WTC11 (cell line): ENCODE results near the gene SEPTIN10. TPM values are rescaled to one million over a fixed set of nuclear protein-coding genes. Genes with fewer than 3 reads are reported as not detected.

Source experiments
- ATAC-seq: fragments of 200-7000 bp; cut with Tn5 transposase; 2 replicates; pipeline ENCODE4 v1.10.0; 2021; ENCODE audit warnings: mild to moderate bottlenecking, moderate library complexity
- CTCF ChIA-PET: fragments of 300-600 bp; sonication (Branson Sonifier 250); formaldehyde crosslinking; loops from one replicate; lab custom pipeline; 2021; ENCODE audit warnings: antibody characterized with exemption; lab: Charles Lee
- POLR2A ChIA-PET: fragments of 350-600 bp; sonication (Branson Sonifier 250); formaldehyde crosslinking; loops from one replicate; lab custom pipeline; 2021; ENCODE audit warnings: antibody characterized with exemption; lab: Charles Lee
- DNase-seq: peaks from one replicate; pipeline ENCODE4 v3.0.0; 2021; ENCODE audit warnings: low spot score
- H3K27ac Mint-ChIP-seq: 2 replicates; pipeline ENCODE4 v1.8.0; 2021; ENCODE audit warnings: mixed read lengths
- H3K27me3 Mint-ChIP-seq: 2 replicates; pipeline ENCODE4 v1.8.0; 2021; ENCODE audit warnings: low read depth, mild to moderate bottlenecking, moderate library complexity, mixed read lengths
- H3K36me3 Mint-ChIP-seq: 2 replicates; pipeline ENCODE4 v1.8.0; 2021; ENCODE audit warnings: mixed read lengths
- H3K4me1 Mint-ChIP-seq: 2 replicates; pipeline ENCODE4 v1.8.0; 2022; ENCODE audit warnings: mixed read lengths
- H3K4me3 Mint-ChIP-seq: 2 replicates; pipeline ENCODE4 v1.8.0; 2021; ENCODE audit warnings: mild to moderate bottlenecking, moderate library complexity, mixed read lengths
- H3K9me3 Mint-ChIP-seq: 2 replicates; pipeline ENCODE4 v1.8.0; 2021; ENCODE audit warnings: mixed read lengths
- CBFB ChIP-seq: sonication (generic); formaldehyde crosslinking; IDR thresholded peaks from 2 replicates; pipeline ENCODE4 v1.8.1; 2022; ENCODE audit warnings: mild to moderate bottlenecking, low read depth, missing genetic modification reagents
- CREM ChIP-seq: sonication (generic); formaldehyde crosslinking; IDR thresholded peaks from 2 replicates; pipeline ENCODE4 v1.8.1; 2022; ENCODE audit warnings: mild to moderate bottlenecking, missing genetic modification reagents, moderate library complexity
- E2F1 ChIP-seq: sonication (generic); formaldehyde crosslinking; IDR thresholded peaks from 2 replicates; pipeline ENCODE4 v1.8.0; 2022; ENCODE audit warnings: mild to moderate bottlenecking, missing genetic modification reagents
- E2F5 ChIP-seq: sonication (generic); formaldehyde crosslinking; IDR thresholded peaks from 2 replicates; pipeline ENCODE4 v1.8.1; 2022; ENCODE audit warnings: mild to moderate bottlenecking, moderate library complexity, missing genetic modification reagents
- EMX1 ChIP-seq: fragments of 250-450 bp; sonication (Bioruptor Pico); IDR thresholded peaks from 2 replicates; pipeline ENCODE4 v1.8.0; 2021; ENCODE audit warnings: mild to moderate bottlenecking
- ETV6 ChIP-seq: sonication (generic); formaldehyde crosslinking; IDR thresholded peaks from 2 replicates; pipeline ENCODE4 v1.8.1; 2022; ENCODE audit warnings: mild to moderate bottlenecking, missing genetic modification reagents
- GTF2I ChIP-seq: fragments of 250-450 bp; sonication (Bioruptor Pico); conservative IDR thresholded peaks from 2 replicates; pipeline ENCODE4 v1.4.0; 2021; ENCODE audit warnings: mild to moderate bottlenecking
- JAZF1 ChIP-seq: fragments of 250-450 bp; sonication (Bioruptor Pico); IDR thresholded peaks from 2 replicates; pipeline ENCODE4 v1.9.0; 2021; ENCODE audit warnings: moderate library complexity, mild to moderate bottlenecking, inconsistent platforms
- JUN ChIP-seq: sonication (generic); formaldehyde crosslinking; IDR thresholded peaks from 2 replicates; pipeline ENCODE4 v1.8.0; 2023; ENCODE audit warnings: mild to moderate bottlenecking, missing genetic modification reagents
- MLX ChIP-seq: sonication (generic); formaldehyde crosslinking; IDR thresholded peaks from 2 replicates; pipeline ENCODE4 v1.8.1; 2023; ENCODE audit warnings: mild to moderate bottlenecking, missing genetic modification reagents, moderate library complexity
- NFYB ChIP-seq: sonication (generic); formaldehyde crosslinking; conservative IDR thresholded peaks from 2 replicates; pipeline ENCODE4 v1.8.0; 2022; ENCODE audit warnings: low read depth, missing genetic modification reagents
- TP53 ChIP-seq: sonication (generic); formaldehyde crosslinking; IDR thresholded peaks from 2 replicates; pipeline ENCODE4 v1.8.1; 2023; ENCODE audit warnings: mild to moderate bottlenecking, missing genetic modification reagents
- ZBTB21 ChIP-seq: sonication (generic); formaldehyde crosslinking; IDR thresholded peaks from 2 replicates; pipeline ENCODE4 v1.8.1; 2023; ENCODE audit warnings: mild to moderate bottlenecking, missing genetic modification reagents, borderline replicate concordance
- ZNF263 ChIP-seq: sonication (generic); formaldehyde crosslinking; IDR thresholded peaks from 2 replicates; pipeline ENCODE4 v1.8.1; 2022; ENCODE audit warnings: low read depth, mild to moderate bottlenecking, moderate library complexity, missing genetic modification reagents
- ZNF416 ChIP-seq: fragments of 250-450 bp; sonication (Bioruptor Pico); IDR thresholded peaks from 2 replicates; pipeline ENCODE4 v1.9.0; 2021; ENCODE audit warnings: mild to moderate bottlenecking, inconsistent platforms
- ZNF423 ChIP-seq: fragments of 250-450 bp; sonication (Bioruptor Pico); IDR thresholded peaks from 2 replicates; pipeline ENCODE4 v2.1.2; 2022; ENCODE audit warnings: mild to moderate bottlenecking, moderate library complexity
- total RNA-seq: library from RNA; stranded (reverse); gene quantifications from 3 replicates; pipeline ENCODE4 v1.2.3, GENCODE V29; 2021
- TF ChIP-seq, protein P1 (sequence below): fragments of 250-450 bp; sonication (Bioruptor Pico); conservative IDR thresholded peaks from 2 replicates; pipeline ENCODE4 v1.9.0; 2021; ENCODE audit warnings: mild to moderate bottlenecking
- TF ChIP-seq, protein P2 (sequence below): sonication (generic); formaldehyde crosslinking; conservative IDR thresholded peaks from 2 replicates; pipeline ENCODE4 v1.8.1; 2023; ENCODE audit warnings: mild to moderate bottlenecking, low read depth, missing genetic modification reagents, moderate library complexity
- TF ChIP-seq, protein P3 (sequence below): fragments of 200-600 bp; IDR thresholded peaks from 2 replicates; pipeline ENCODE4 v1.8.0; 2022; ENCODE audit warnings: antibody characterized with exemption

The SEPTIN10 gene
- total RNA-seq, 1 experiment from 2014 or later = 86.8 TPM

GRCh38 chr2:109507217-109507616, 106.5 kb downstream of the SEPTIN10 start:
- peaks cover 17% of the 10 kb centered on the region for H3K9me3 Mint-ChIP-seq
- CTCF ChIA-PET = no interaction called here
- 0 out of 2 replicates have a peak, but pooled peaks cover 5% of the 10 kb centered on the region for H3K4me1 Mint-ChIP-seq
- H3K36me3 Mint-ChIP-seq = no peaks in the 10 kb centered on the region
- POLR2A ChIA-PET = no interaction called here
- TF ChIP-seq CREM (CRISPR knock-in tag) (no peak), E2F5 (CRISPR knock-in tag) (no peak), JAZF1 (CRISPR knock-in tag) (no peak), E2F1 (CRISPR knock-in tag) (no peak), ZNF416 (no peak), TP53 (CRISPR knock-in tag) (no peak), ZBTB21 (CRISPR knock-in tag) (no peak), ETV6 (CRISPR knock-in tag) (no peak), NFYB (CRISPR knock-in tag) (no peak), CBFB (CRISPR knock-in tag) (no peak), ZNF423 (no peak), GTF2I (CRISPR knock-in tag) (no peak), MLX (no peak), JUN (CRISPR knock-in tag) (no peak), ZNF263 (no peak), EMX1 (CRISPR knock-in tag) (no peak)
- TF ChIP-seq, protein P1, sequence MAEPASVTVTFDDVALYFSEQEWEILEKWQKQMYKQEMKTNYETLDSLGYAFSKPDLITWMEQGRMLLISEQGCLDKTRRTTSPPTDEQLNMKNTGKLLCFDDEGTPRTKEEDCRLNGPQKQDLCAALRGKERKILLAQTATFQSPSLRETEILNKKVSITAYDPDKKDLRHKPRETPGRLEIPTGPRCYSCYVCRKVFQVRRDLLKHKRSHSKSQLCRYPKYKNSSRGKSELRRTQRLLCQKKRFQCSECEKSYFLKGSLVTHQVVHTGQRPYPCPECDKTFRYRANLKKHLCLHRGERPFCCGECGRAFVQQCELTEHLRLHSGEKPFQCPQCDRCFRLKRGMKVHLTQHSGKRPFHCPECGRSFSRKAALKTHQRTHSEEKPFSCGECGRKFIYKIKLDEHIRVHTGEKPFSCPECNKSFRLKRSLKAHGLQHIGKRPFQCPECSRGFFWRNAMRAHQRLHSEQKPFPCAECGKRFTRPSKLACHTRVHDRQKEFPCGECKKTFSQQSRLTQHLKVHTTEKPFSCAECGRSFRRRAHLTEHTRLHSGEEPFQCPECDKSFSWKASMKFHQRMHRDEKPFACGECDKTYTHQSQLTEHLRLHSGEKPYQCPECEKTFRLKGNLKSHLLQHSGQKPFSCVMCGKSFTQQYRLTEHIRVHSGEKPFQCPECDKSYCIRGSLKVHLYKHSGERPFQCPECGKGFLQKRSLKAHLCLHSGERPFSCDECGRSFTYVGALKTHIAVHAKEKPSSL (CRISPR knock-in tag) = no peak
- TF ChIP-seq, protein P2, sequence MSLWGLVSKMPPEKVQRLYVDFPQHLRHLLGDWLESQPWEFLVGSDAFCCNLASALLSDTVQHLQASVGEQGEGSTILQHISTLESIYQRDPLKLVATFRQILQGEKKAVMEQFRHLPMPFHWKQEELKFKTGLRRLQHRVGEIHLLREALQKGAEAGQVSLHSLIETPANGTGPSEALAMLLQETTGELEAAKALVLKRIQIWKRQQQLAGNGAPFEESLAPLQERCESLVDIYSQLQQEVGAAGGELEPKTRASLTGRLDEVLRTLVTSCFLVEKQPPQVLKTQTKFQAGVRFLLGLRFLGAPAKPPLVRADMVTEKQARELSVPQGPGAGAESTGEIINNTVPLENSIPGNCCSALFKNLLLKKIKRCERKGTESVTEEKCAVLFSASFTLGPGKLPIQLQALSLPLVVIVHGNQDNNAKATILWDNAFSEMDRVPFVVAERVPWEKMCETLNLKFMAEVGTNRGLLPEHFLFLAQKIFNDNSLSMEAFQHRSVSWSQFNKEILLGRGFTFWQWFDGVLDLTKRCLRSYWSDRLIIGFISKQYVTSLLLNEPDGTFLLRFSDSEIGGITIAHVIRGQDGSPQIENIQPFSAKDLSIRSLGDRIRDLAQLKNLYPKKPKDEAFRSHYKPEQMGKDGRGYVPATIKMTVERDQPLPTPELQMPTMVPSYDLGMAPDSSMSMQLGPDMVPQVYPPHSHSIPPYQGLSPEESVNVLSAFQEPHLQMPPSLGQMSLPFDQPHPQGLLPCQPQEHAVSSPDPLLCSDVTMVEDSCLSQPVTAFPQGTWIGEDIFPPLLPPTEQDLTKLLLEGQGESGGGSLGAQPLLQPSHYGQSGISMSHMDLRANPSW (CRISPR knock-in tag) = no peak
- TF ChIP-seq, protein P3, sequence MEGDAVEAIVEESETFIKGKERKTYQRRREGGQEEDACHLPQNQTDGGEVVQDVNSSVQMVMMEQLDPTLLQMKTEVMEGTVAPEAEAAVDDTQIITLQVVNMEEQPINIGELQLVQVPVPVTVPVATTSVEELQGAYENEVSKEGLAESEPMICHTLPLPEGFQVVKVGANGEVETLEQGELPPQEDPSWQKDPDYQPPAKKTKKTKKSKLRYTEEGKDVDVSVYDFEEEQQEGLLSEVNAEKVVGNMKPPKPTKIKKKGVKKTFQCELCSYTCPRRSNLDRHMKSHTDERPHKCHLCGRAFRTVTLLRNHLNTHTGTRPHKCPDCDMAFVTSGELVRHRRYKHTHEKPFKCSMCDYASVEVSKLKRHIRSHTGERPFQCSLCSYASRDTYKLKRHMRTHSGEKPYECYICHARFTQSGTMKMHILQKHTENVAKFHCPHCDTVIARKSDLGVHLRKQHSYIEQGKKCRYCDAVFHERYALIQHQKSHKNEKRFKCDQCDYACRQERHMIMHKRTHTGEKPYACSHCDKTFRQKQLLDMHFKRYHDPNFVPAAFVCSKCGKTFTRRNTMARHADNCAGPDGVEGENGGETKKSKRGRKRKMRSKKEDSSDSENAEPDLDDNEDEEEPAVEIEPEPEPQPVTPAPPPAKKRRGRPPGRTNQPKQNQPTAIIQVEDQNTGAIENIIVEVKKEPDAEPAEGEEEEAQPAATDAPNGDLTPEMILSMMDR = no peak
- TF ChIP-seq, all 79 proteins: peak for 0
- Mint-ChIP-seq H3K4me3 (no peak overlapping the region), H3K27me3 (no peaks in the 10 kb centered on the region), H3K27ac (no peak overlapping the region)
- ATAC-seq (no peak), DNase-seq (no peak)
